Measurements from ENCODE around the gene NEK10. TPM values are rescaled to one million over a fixed set of nuclear protein-coding genes. Genes with fewer than 3 reads are reported as not detected.

NEK10 gene
- total and polyA plus RNA-seq, 2 of the 4 experiments (the other 2 are of a cell fraction), result 2.2 to 6.6 TPM

GRCh38 chr3:27333843-27334242, 35.3 kb downstream of the NEK10 start:
- in situ Hi-C loops (cut with MboI; ENCODE audit: low sequenced_read_pairs), result no loop called here
- no TSS peak for BruUV-seq (replicated peaks)
- CTCF ChIA-PET, result no interaction called here

More at GRCh38 chr3:27333843-27334242, 35.3 kb downstream of the NEK10 start:
- Histone ChIP-seq H2BK15ac (ENCODE audit: low read depth, low read length) (no peak overlapping the region), H3K14ac (replicated peaks; ENCODE audit: low read depth, low read length) (no peak overlapping the region), H3K23ac (ENCODE audit: low read depth, low read length) (no peak overlapping the region), H4K20me1 (ENCODE audit: insufficient read depth, low read length) (no peaks in the 10 kb centered on the region), H3K56ac (ENCODE audit: extremely low read depth, insufficient read depth, low read length) (no peak overlapping the region), H3K9me3 (ENCODE audit: control insufficient read depth, insufficient read depth, low read length) (no peaks in the 10 kb centered on the region), H2BK120ac (ENCODE audit: low read depth, low read length) (no peak overlapping the region), H3K79me1 (ENCODE audit: low read depth in 1 of 2, low read length in 2 of 2) (no peaks in the 10 kb centered on the region), H3K18ac (ENCODE audit: low read depth, low read length) (no peak overlapping the region), H3K4me2 (ENCODE audit: low read depth, low read length) (no peak overlapping the region), H3K9me1 (ENCODE audit: insufficient read depth, low read length) (peaks cover 5% of the 10 kb centered on the region; the same call in 1 of the 2 replicates), H2AFZ (replicated peaks; ENCODE audit: low read length, poor library complexity) (no peak overlapping the region), H3K9ac (ENCODE audit: low read depth, low read length) (no peak overlapping the region), H2AK5ac (ENCODE audit: low read depth, low read length) (no peak overlapping the region), H3K27me3 (ENCODE audit: control insufficient read depth, insufficient read depth, low read length) (no peaks in the 10 kb centered on the region), H4K8ac (ENCODE audit: low read depth in 2 of 2, low read length in 2 of 2) (no peak overlapping the region), H2BK20ac (ENCODE audit: low read depth, low read length) (no peak overlapping the region), H3K4me3 (ENCODE audit: insufficient read depth, low read depth, low read length) (no peak overlapping the region), H4K5ac (ENCODE audit: low read depth, low read length) (no peak overlapping the region), H2BK5ac (ENCODE audit: low read depth, low read length, poor library complexity, severe bottlenecking) (no peak overlapping the region), H3K36me3 (ENCODE audit: control insufficient read depth, insufficient read depth, low read length) (no peaks in the 10 kb centered on the region; the same call in 1 of the 2 replicates), H2AK9ac (replicated peaks; ENCODE audit: low read depth, low read length, poor library complexity) (no peak overlapping the region), H3K4me1 (ENCODE audit: control insufficient read depth, insufficient read depth, low read length) (no peaks in the 10 kb centered on the region), H4K91ac (ENCODE audit: insufficient read depth, low read depth, low read length) (no peak overlapping the region), H3K27ac (ENCODE audit: insufficient read depth, low read length) (no peak overlapping the region), H3K4ac (ENCODE audit: low read depth, low read length) (no peak overlapping the region; the same call in 1 of the 2 replicates)
- ATAC-seq (ENCODE audit: low read depth) (no peak), DNase-seq (no peak)
- intact Hi-C loops (cut with micrococcal nuclease), result no loop called here
- TF ChIP-seq RCOR1 (IDR thresholded peaks at IDR 0.05; ENCODE audit: insufficient replicate concordance, low read length) (no peak), NFE2L2 (IDR thresholded peaks at IDR 0.05; ENCODE audit: low read depth, low read length) (no peak), SMC3 (IDR thresholded peaks at IDR 0.05; ENCODE audit: low read depth, low read length) (no peak), ELK1 (IDR thresholded peaks at IDR 0.05; ENCODE audit: borderline replicate concordance, low read depth, low read length) (no peak), BHLHE40 (IDR thresholded peaks at IDR 0.05; ENCODE audit: low read depth, low read length) (no peak), FOS (IDR thresholded peaks at IDR 0.05; ENCODE audit: low read depth, low read length) (no peak), POLR2A (IDR thresholded peaks at IDR 0.05; ENCODE audit: low read depth, low read length) (no peak), MAFK (IDR thresholded peaks at IDR 0.05; ENCODE audit: low read depth, low read length) (no peak), RAD21 (IDR thresholded peaks at IDR 0.05; ENCODE audit: low read length) (no peak), CEBPB (IDR thresholded peaks at IDR 0.05; ENCODE audit: low read depth, low read length) (no peak), CHD1 (IDR thresholded peaks at IDR 0.05; ENCODE audit: low read depth, low read length) (no peak), MXI1 (IDR thresholded peaks at IDR 0.05; ENCODE audit: borderline replicate concordance, low read depth, low read length) (no peak), RFX5 (IDR thresholded peaks at IDR 0.05; ENCODE audit: low read depth, low read length) (no peak)
- TF ChIP-seq, protein P1, sequence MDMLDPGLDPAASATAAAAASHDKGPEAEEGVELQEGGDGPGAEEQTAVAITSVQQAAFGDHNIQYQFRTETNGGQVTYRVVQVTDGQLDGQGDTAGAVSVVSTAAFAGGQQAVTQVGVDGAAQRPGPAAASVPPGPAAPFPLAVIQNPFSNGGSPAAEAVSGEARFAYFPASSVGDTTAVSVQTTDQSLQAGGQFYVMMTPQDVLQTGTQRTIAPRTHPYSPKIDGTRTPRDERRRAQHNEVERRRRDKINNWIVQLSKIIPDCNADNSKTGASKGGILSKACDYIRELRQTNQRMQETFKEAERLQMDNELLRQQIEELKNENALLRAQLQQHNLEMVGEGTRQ (IDR thresholded peaks at IDR 0.05; ENCODE audit: low read depth, low read length), result no peak
- TF ChIP-seq, protein P2, sequence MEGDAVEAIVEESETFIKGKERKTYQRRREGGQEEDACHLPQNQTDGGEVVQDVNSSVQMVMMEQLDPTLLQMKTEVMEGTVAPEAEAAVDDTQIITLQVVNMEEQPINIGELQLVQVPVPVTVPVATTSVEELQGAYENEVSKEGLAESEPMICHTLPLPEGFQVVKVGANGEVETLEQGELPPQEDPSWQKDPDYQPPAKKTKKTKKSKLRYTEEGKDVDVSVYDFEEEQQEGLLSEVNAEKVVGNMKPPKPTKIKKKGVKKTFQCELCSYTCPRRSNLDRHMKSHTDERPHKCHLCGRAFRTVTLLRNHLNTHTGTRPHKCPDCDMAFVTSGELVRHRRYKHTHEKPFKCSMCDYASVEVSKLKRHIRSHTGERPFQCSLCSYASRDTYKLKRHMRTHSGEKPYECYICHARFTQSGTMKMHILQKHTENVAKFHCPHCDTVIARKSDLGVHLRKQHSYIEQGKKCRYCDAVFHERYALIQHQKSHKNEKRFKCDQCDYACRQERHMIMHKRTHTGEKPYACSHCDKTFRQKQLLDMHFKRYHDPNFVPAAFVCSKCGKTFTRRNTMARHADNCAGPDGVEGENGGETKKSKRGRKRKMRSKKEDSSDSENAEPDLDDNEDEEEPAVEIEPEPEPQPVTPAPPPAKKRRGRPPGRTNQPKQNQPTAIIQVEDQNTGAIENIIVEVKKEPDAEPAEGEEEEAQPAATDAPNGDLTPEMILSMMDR (conservative IDR thresholded peaks at IDR 0.05; ENCODE audit: low read depth, low read length), result no peak
- dilution Hi-C loops (cut with HindIII; ENCODE audit: low sequenced_read_pairs, unreplicated experiment), result no loop called here
- POLR2A ChIA-PET (ENCODE audit: unreplicated experiment), result no interaction called here
